ENCODE data around the gene USP15. TPM values are rescaled to one million over a fixed set of nuclear protein-coding genes. Genes with fewer than 3 reads are reported as not detected.

USP15 gene
- polyA plus RNA-seq, 2 donors = 33.9 to 64.6 TPM

- no peak overlapping the region for H3K27ac ChIP-seq (ENCODE audit: low read depth in 2 of 2, low read length in 1 of 2)
- H3K36me3 ChIP-seq (ENCODE audit: control insufficient read depth in 2 of 2, insufficient read depth in 2 of 2, low read length in 1 of 2) = no peaks in the 10 kb centered on the region
- H3K4me1 ChIP-seq (ENCODE audit: control insufficient read depth in 2 of 2, insufficient read depth in 2 of 2, low read length in 1 of 2) = no peaks in the 10 kb centered on the region
- H3K4me3 ChIP-seq (ENCODE audit: low read depth in 1 of 2, low read length in 2 of 2) = no peak overlapping the region
- 69 to 71% methylated on average over 3 of the region's 3 CpGs for WGBS, 2 donors
- H3K27me3 ChIP-seq (ENCODE audit: control insufficient read depth in 1 of 2, insufficient read depth in 2 of 2, low read length in 2 of 2) = peaks cover 0 to 2% of the 10 kb centered on the region in 2 donors
- peaks cover 3% of the 10 kb centered on the region in 2 donors for H3K9me3 ChIP-seq (ENCODE audit: control insufficient read depth in 2 of 2, insufficient read depth in 1 of 2, low read depth in 1 of 2, low read length in 1 of 2)
These were observed 28.0 kb upstream of the USP15 start for GRCh38 chr12:62232143-62232729.

GRCh38 chr12:62233805-62234204 lies 26.4 kb upstream of the USP15 start:
- Histone ChIP-seq H3K36me3 (ENCODE audit: control insufficient read depth in 2 of 2, insufficient read depth in 2 of 2, low read length in 1 of 2) (no peaks in the 10 kb centered on the region), H3K9me3 (ENCODE audit: control insufficient read depth in 2 of 2, insufficient read depth in 1 of 2, low read depth in 1 of 2, low read length in 1 of 2) (peaks cover 3% of the 10 kb centered on the region in 2 donors), H3K27ac (ENCODE audit: low read depth in 2 of 2, low read length in 1 of 2) (no peak overlapping the region), H3K27me3 (ENCODE audit: control insufficient read depth in 1 of 2, insufficient read depth in 2 of 2, low read length in 2 of 2) (peaks cover 0 to 2% of the 10 kb centered on the region in 2 donors), H3K4me3 (ENCODE audit: low read depth in 1 of 2, low read length in 2 of 2) (no peak overlapping the region), H3K4me1 (ENCODE audit: control insufficient read depth in 2 of 2, insufficient read depth in 2 of 2, low read length in 1 of 2) (no peaks in the 10 kb centered on the region)
- 90 to 94% methylated on average over 2 of the region's 2 CpGs for WGBS, 2 donors

DNA sequence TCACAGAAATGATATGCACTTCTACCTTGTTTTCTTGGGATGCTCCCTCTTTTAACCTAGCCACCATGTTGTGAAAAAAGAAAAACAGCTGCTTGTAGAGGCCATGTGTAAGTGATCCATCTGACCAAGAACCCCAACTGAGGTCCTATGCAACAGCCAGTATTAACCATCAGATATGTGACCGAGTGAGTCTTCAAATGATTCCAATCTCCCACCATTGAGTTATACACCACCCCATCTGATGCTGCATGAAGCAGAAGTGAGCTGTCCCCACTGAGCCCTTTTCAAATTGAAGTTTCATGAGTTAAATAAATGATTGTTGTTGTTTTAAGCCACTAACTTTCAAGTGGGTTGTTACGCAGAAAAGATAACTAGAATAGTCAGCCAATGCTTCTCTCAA lies 20.6 kb upstream of the USP15 start:
- H3K4me1 ChIP-seq (ENCODE audit: control insufficient read depth in 2 of 2, insufficient read depth in 2 of 2, low read length in 1 of 2) = no peaks in the 10 kb centered on the region
- H3K36me3 ChIP-seq (ENCODE audit: control insufficient read depth in 2 of 2, insufficient read depth in 2 of 2, low read length in 1 of 2) = no peaks in the 10 kb centered on the region
- no peak overlapping the region for H3K4me3 ChIP-seq (ENCODE audit: low read depth in 1 of 2, low read length in 2 of 2)
- H3K9me3 ChIP-seq (ENCODE audit: control insufficient read depth in 2 of 2, insufficient read depth in 1 of 2, low read depth in 1 of 2, low read length in 1 of 2) = peaks cover 0 to 3% of the 10 kb centered on the region in 2 donors
- 92 to 95% methylated on average over 2 of the region's 2 CpGs for WGBS, 2 donors
- H3K27me3 ChIP-seq (ENCODE audit: control insufficient read depth in 1 of 2, insufficient read depth in 2 of 2, low read length in 2 of 2) = no peaks in the 10 kb centered on the region
- no peak overlapping the region for H3K27ac ChIP-seq (ENCODE audit: low read depth in 2 of 2, low read length in 1 of 2)

GRCh38 chr12:62247281-62248045 lies 12.7 kb upstream of the USP15 start:
- no peaks in the 10 kb centered on the region for H3K27me3 ChIP-seq (ENCODE audit: control insufficient read depth in 1 of 2, insufficient read depth in 2 of 2, low read length in 2 of 2)
- no peak overlapping the region for H3K27ac ChIP-seq (ENCODE audit: low read depth in 2 of 2, low read length in 1 of 2)
- H3K9me3 ChIP-seq (ENCODE audit: control insufficient read depth in 2 of 2, insufficient read depth in 1 of 2, low read depth in 1 of 2, low read length in 1 of 2) = no peaks in the 10 kb centered on the region
- no peaks in the 10 kb centered on the region for H3K4me1 ChIP-seq (ENCODE audit: control insufficient read depth in 2 of 2, insufficient read depth in 2 of 2, low read length in 1 of 2)
- 79 to 86% methylated on average over 3 of the region's 3 CpGs for WGBS, 2 donors
- H3K36me3 ChIP-seq (ENCODE audit: control insufficient read depth in 2 of 2, insufficient read depth in 2 of 2, low read length in 1 of 2) = no peaks in the 10 kb centered on the region
- H3K4me3 ChIP-seq (ENCODE audit: low read depth in 1 of 2, low read length in 2 of 2) = no peak overlapping the region

GRCh38 chr12:62248873-62249272 lies 11.3 kb upstream of the USP15 start:
- no peaks in the 10 kb centered on the region for H3K36me3 ChIP-seq (ENCODE audit: control insufficient read depth in 2 of 2, insufficient read depth in 2 of 2, low read length in 1 of 2)
- H3K27me3 ChIP-seq (ENCODE audit: control insufficient read depth in 1 of 2, insufficient read depth in 2 of 2, low read length in 2 of 2) = no peaks in the 10 kb centered on the region
- WGBS, 2 donors = 55 to 76% methylated on average over 1 of the region's 1 CpG
- no peak overlapping the region for H3K4me3 ChIP-seq (ENCODE audit: low read depth in 1 of 2, low read length in 2 of 2)
- no peaks in the 10 kb centered on the region for H3K9me3 ChIP-seq (ENCODE audit: control insufficient read depth in 2 of 2, insufficient read depth in 1 of 2, low read depth in 1 of 2, low read length in 1 of 2)
- no peaks in the 10 kb centered on the region for H3K4me1 ChIP-seq (ENCODE audit: control insufficient read depth in 2 of 2, insufficient read depth in 2 of 2, low read length in 1 of 2)
- no peak overlapping the region for H3K27ac ChIP-seq (ENCODE audit: low read depth in 2 of 2, low read length in 1 of 2)

- 89 to 98% methylated on average over 2 of the region's 2 CpGs for WGBS, 2 donors
- Histone ChIP-seq H3K36me3 (ENCODE audit: control insufficient read depth in 2 of 2, insufficient read depth in 2 of 2, low read length in 1 of 2) (no peaks in the 10 kb centered on the region), H3K27me3 (ENCODE audit: control insufficient read depth in 1 of 2, insufficient read depth in 2 of 2, low read length in 2 of 2) (no peaks in the 10 kb centered on the region), H3K27ac (ENCODE audit: low read depth in 2 of 2, low read length in 1 of 2) (no peak overlapping the region), H3K4me1 (ENCODE audit: control insufficient read depth in 2 of 2, insufficient read depth in 2 of 2, low read length in 1 of 2) (no peaks in the 10 kb centered on the region), H3K4me3 (ENCODE audit: low read depth in 1 of 2, low read length in 2 of 2) (no peak overlapping the region), H3K9me3 (ENCODE audit: control insufficient read depth in 2 of 2, insufficient read depth in 1 of 2, low read depth in 1 of 2, low read length in 1 of 2) (no peaks in the 10 kb centered on the region)
These were observed 10.8 kb upstream of the USP15 start for GRCh38 chr12:62249419-62249818.

- Histone ChIP-seq H3K4me1 (ENCODE audit: control insufficient read depth in 2 of 2, insufficient read depth in 2 of 2, low read length in 1 of 2) (no peaks in the 10 kb centered on the region), H3K9me3 (ENCODE audit: control insufficient read depth in 2 of 2, insufficient read depth in 1 of 2, low read depth in 1 of 2, low read length in 1 of 2) (no peaks in the 10 kb centered on the region), H3K27ac (ENCODE audit: low read depth in 2 of 2, low read length in 1 of 2) (no peak overlapping the region), H3K27me3 (ENCODE audit: control insufficient read depth in 1 of 2, insufficient read depth in 2 of 2, low read length in 2 of 2) (no peaks in the 10 kb centered on the region), H3K4me3 (ENCODE audit: low read depth in 1 of 2, low read length in 2 of 2) (no peak overlapping the region), H3K36me3 (ENCODE audit: control insufficient read depth in 2 of 2, insufficient read depth in 2 of 2, low read length in 1 of 2) (no peaks in the 10 kb centered on the region)
- 56 to 66% methylated on average over 3 of the region's 3 CpGs for WGBS, 2 donors
These were observed 9.3 kb upstream of the USP15 start for GRCh38 chr12:62250671-62251608.

DNA sequence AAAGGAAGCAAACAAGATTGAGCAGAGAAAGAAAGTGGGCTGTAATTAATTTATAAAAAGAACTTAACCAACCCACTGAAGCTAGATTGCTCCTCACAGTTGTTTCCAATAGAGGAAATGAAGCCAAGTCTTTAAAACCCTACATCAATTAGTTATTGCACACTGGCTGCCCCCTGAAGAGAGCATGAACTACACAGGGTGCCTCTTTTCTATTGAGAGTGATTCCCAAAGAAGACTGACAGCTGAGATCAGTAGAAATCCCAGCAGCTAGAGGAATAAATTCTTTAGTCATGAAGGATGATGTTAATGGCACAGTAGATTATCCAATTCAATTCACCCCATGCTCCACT lies 8.6 kb upstream of the USP15 start:
- Histone ChIP-seq H3K27ac (ENCODE audit: low read depth in 2 of 2, low read length in 1 of 2) (no peak overlapping the region), H3K9me3 (ENCODE audit: control insufficient read depth in 2 of 2, insufficient read depth in 1 of 2, low read depth in 1 of 2, low read length in 1 of 2) (no peaks in the 10 kb centered on the region), H3K27me3 (ENCODE audit: control insufficient read depth in 1 of 2, insufficient read depth in 2 of 2, low read length in 2 of 2) (no peaks in the 10 kb centered on the region), H3K36me3 (ENCODE audit: control insufficient read depth in 2 of 2, insufficient read depth in 2 of 2, low read length in 1 of 2) (no peaks in the 10 kb centered on the region), H3K4me1 (ENCODE audit: control insufficient read depth in 2 of 2, insufficient read depth in 2 of 2, low read length in 1 of 2) (no peaks in the 10 kb centered on the region), H3K4me3 (ENCODE audit: low read depth in 1 of 2, low read length in 2 of 2) (no peak overlapping the region)

GRCh38 chr12:62252576-62252975 lies 7.6 kb upstream of the USP15 start:
- no peaks in the 10 kb centered on the region for H3K9me3 ChIP-seq (ENCODE audit: control insufficient read depth in 2 of 2, insufficient read depth in 1 of 2, low read depth in 1 of 2, low read length in 1 of 2)
- H3K4me1 ChIP-seq (ENCODE audit: control insufficient read depth in 2 of 2, insufficient read depth in 2 of 2, low read length in 1 of 2) = no peaks in the 10 kb centered on the region
- 86 to 90% methylated on average over 4 of the region's 4 CpGs for WGBS, 2 donors
- H3K4me3 ChIP-seq (ENCODE audit: low read depth in 1 of 2, low read length in 2 of 2) = no peak overlapping the region
- H3K27me3 ChIP-seq (ENCODE audit: control insufficient read depth in 1 of 2, insufficient read depth in 2 of 2, low read length in 2 of 2) = no peaks in the 10 kb centered on the region
- no peaks in the 10 kb centered on the region for H3K36me3 ChIP-seq (ENCODE audit: control insufficient read depth in 2 of 2, insufficient read depth in 2 of 2, low read length in 1 of 2)
- no peak overlapping the region for H3K27ac ChIP-seq (ENCODE audit: low read depth in 2 of 2, low read length in 1 of 2)

All from esophagus (tissue), 2 donors.